Measurements from ENCODE around the gene WLS. TPM values are rescaled to one million over a fixed set of nuclear protein-coding genes. Genes with fewer than 3 reads are reported as not detected.
"Not testable (repeated sequence)": the region's sequence is repeated elsewhere in the genome, so short reads cannot be mapped to it uniquely, and the experiment has no call there.

Gene WLS
- polyA plus RNA-seq, 2 donors, result 29.4 to 52.5 TPM

DNA sequence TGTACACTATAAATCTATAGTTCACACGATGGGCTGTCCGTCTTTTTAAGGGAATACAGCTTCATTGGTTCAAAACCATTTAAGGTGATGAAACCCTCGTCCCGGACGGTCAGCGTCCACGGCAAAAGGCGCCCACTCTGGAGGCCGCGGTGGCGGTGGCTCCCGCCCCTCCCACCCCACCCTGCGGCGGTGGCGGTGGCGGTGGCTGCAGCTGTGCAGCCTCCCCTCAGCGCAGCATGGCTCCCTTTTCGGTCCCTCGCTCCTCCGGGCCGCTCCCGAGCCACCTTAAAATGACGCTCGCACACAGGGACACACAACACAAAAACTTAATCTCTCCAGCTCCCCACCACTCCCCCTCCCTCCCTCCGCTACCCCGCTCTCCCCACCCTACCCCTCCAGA is 69.1 kb downstream of the WLS start:
- 98% methylated on average over 26 of the region's 26 CpGs for WGBS, 2 donors
- H3K9me3 ChIP-seq (ENCODE audit: control insufficient read depth in 2 of 2, insufficient read depth in 1 of 2, low read depth in 1 of 2, low read length in 1 of 2), result no peaks in the 10 kb centered on the region

DNA sequence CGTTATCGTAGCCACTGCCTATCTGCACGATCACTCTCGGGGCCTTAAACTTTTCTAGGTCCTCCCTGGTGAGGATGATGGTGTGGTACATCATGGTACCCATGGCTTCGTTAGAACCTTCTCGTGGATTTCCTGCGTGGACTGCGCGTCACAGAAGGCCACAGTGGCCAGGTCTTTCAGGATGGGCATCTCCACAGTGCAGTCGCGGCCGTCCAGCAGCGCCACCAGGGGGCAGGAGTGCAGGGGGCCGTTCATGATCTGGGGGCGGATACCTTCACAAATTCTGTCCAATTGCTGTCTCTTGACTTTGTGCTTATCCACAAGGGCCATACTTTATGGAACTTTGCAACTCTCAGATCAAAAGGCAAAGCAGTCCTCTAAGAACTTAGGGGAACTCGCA is 69.6 kb downstream of the WLS start:
- Histone ChIP-seq H3K4me1 (ENCODE audit: control insufficient read depth in 2 of 2, insufficient read depth in 2 of 2, low read length in 1 of 2) (no peaks in the 10 kb centered on the region), H3K27me3 (ENCODE audit: control insufficient read depth in 1 of 2, insufficient read depth in 2 of 2, low read length in 2 of 2) (no peaks in the 10 kb centered on the region), H3K4me3 (ENCODE audit: low read depth in 1 of 2, low read length in 2 of 2) (no peak overlapping the region), H3K36me3 (ENCODE audit: control insufficient read depth in 2 of 2, insufficient read depth in 2 of 2, low read length in 1 of 2) (peaks cover 3 to 11% of the 10 kb centered on the region in 2 donors), H3K27ac (ENCODE audit: low read depth in 2 of 2, low read length in 1 of 2) (no peak overlapping the region), H3K9me3 (ENCODE audit: control insufficient read depth in 2 of 2, insufficient read depth in 1 of 2, low read depth in 1 of 2, low read length in 1 of 2) (no peaks in the 10 kb centered on the region)
- WGBS, 2 donors, result 95% methylated on average over 16 of the region's 16 CpGs

More for the DNA sequence above, 69.1 kb downstream of the WLS start:
- Histone ChIP-seq H3K4me1 (ENCODE audit: control insufficient read depth in 2 of 2, insufficient read depth in 2 of 2, low read length in 1 of 2) (no peaks in the 10 kb centered on the region), H3K27me3 (ENCODE audit: control insufficient read depth in 1 of 2, insufficient read depth in 2 of 2, low read length in 2 of 2) (no peaks in the 10 kb centered on the region), H3K4me3 (ENCODE audit: low read depth in 1 of 2, low read length in 2 of 2) (no peak overlapping the region), H3K36me3 (ENCODE audit: control insufficient read depth in 2 of 2, insufficient read depth in 2 of 2, low read length in 1 of 2) (peaks cover 1 to 11% of the 10 kb centered on the region in 2 donors), H3K27ac (ENCODE audit: low read depth in 2 of 2, low read length in 1 of 2) (no peak overlapping the region)

GRCh38 chr1:68161672-68162071 is 70.7 kb downstream of the WLS start:
- peaks cover 3 to 11% of the 10 kb centered on the region in 2 donors for H3K36me3 ChIP-seq (ENCODE audit: control insufficient read depth in 2 of 2, insufficient read depth in 2 of 2, low read length in 1 of 2)
- not testable (repeated sequence) for H3K9me3 ChIP-seq (ENCODE audit: control insufficient read depth in 2 of 2, insufficient read depth in 1 of 2, low read depth in 1 of 2, low read length in 1 of 2); H3K4me1 ChIP-seq (ENCODE audit: control insufficient read depth in 2 of 2, insufficient read depth in 2 of 2, low read length in 1 of 2); H3K4me3 ChIP-seq (ENCODE audit: low read depth in 1 of 2, low read length in 2 of 2); H3K27me3 ChIP-seq (ENCODE audit: control insufficient read depth in 1 of 2, insufficient read depth in 2 of 2, low read length in 2 of 2); H3K27ac ChIP-seq (ENCODE audit: low read depth in 2 of 2, low read length in 1 of 2)
- 89 to 91% methylated on average over 12 of the region's 12 CpGs for WGBS, 2 donors

DNA sequence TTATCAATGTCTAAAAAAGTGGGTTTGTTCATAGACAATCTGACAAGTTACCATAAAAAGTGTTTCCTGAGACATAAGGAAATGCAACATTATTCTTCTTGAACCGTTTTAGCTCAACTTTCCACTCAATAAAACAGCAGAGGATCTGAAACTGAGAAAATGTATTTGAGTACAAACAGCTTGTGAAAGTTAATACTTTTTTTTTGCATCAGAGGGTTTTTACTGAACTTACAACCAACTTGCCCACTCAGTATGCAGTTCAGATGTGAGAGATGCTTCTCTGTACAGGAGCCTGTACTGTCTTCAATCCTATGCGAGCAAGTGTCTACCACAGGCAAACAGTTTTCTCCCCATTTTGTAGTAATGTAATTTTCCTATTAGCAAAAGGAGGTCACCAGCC is 71.4 kb downstream of the WLS start:
- H3K4me3 ChIP-seq (ENCODE audit: low read depth in 1 of 2, low read length in 2 of 2); H3K9me3 ChIP-seq (ENCODE audit: control insufficient read depth in 2 of 2, insufficient read depth in 1 of 2, low read depth in 1 of 2, low read length in 1 of 2); H3K27me3 ChIP-seq (ENCODE audit: control insufficient read depth in 1 of 2, insufficient read depth in 2 of 2, low read length in 2 of 2); H3K4me1 ChIP-seq (ENCODE audit: control insufficient read depth in 2 of 2, insufficient read depth in 2 of 2, low read length in 1 of 2); H3K27ac ChIP-seq (ENCODE audit: low read depth in 2 of 2, low read length in 1 of 2): not testable (repeated sequence)
- H3K36me3 ChIP-seq (ENCODE audit: control insufficient read depth in 2 of 2, insufficient read depth in 2 of 2, low read length in 1 of 2), result peaks cover 3 to 11% of the 10 kb centered on the region in 2 donors
- WGBS, 2 donors, result 71% methylated on average over 2 of the region's 2 CpGs

DNA sequence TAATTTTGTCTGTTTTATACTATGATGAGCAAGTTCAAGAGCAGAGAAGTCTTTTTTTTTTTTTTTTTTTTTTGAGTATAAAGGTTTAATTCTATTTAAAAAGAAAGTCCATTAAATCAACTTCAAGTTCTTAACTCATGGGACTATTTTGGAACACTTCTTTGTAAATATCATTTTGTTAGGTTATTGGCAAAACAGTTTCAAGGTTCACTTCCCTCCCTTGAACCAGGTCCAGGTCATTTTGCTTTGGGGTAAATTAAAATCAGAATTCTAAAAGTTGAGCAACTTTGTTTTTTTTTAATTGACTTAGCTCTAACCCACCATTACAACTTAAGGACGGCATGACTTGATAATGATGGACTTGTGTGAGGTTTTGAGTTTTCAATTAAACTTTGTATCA is 72.3 kb downstream of the WLS start:
- peaks cover 3 to 13% of the 10 kb centered on the region in 2 donors for H3K36me3 ChIP-seq (ENCODE audit: control insufficient read depth in 2 of 2, insufficient read depth in 2 of 2, low read length in 1 of 2)
- WGBS, 2 donors, result 61 to 86% methylated on average over 1 of the region's 1 CpG
- H3K4me3 ChIP-seq (ENCODE audit: low read depth in 1 of 2, low read length in 2 of 2), result no peak overlapping the region
- H3K27me3 ChIP-seq (ENCODE audit: control insufficient read depth in 1 of 2, insufficient read depth in 2 of 2, low read length in 2 of 2), result no peaks in the 10 kb centered on the region
- H3K27ac ChIP-seq (ENCODE audit: low read depth in 2 of 2, low read length in 1 of 2), result no peak overlapping the region
- H3K9me3 ChIP-seq (ENCODE audit: control insufficient read depth in 2 of 2, insufficient read depth in 1 of 2, low read depth in 1 of 2, low read length in 1 of 2), result no peaks in the 10 kb centered on the region
- no peaks in the 10 kb centered on the region for H3K4me1 ChIP-seq (ENCODE audit: control insufficient read depth in 2 of 2, insufficient read depth in 2 of 2, low read length in 1 of 2)

GRCh38 chr1:68158837-68159236 is 73.5 kb downstream of the WLS start:
- Histone ChIP-seq H3K27me3 (ENCODE audit: control insufficient read depth in 1 of 2, insufficient read depth in 2 of 2, low read length in 2 of 2) (no peaks in the 10 kb centered on the region), H3K27ac (ENCODE audit: low read depth in 2 of 2, low read length in 1 of 2) (no peak overlapping the region), H3K9me3 (ENCODE audit: control insufficient read depth in 2 of 2, insufficient read depth in 1 of 2, low read depth in 1 of 2, low read length in 1 of 2) (no peaks in the 10 kb centered on the region), H3K4me3 (ENCODE audit: low read depth in 1 of 2, low read length in 2 of 2) (no peak overlapping the region), H3K4me1 (ENCODE audit: control insufficient read depth in 2 of 2, insufficient read depth in 2 of 2, low read length in 1 of 2) (no peaks in the 10 kb centered on the region), H3K36me3 (ENCODE audit: control insufficient read depth in 2 of 2, insufficient read depth in 2 of 2, low read length in 1 of 2) (peaks cover 3 to 16% of the 10 kb centered on the region in 2 donors)
- 73 to 77% methylated on average over 8 of the region's 8 CpGs for WGBS, 2 donors

DNA sequence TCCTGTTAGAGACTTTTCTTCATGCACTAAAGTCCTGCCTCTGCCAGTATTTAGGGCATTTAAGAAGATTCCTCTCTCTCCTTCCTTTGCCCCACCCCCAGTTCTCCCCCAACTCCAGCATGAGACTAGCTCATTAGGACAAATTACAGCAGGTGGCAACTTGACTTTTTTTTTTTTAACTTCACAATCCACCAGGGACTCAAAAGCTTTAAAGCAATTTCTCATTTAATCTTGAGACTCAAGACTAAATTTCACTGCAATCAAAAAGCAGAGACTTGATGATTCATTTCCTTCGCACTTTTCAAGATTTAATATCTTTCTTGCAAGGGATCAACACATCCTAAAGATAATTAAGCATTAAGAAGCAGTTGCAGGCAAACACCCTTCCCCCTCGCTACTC is 74.9 kb downstream of the WLS start:
- Histone ChIP-seq H3K4me3 (ENCODE audit: low read depth in 1 of 2, low read length in 2 of 2) (no peak overlapping the region), H3K4me1 (ENCODE audit: control insufficient read depth in 2 of 2, insufficient read depth in 2 of 2, low read length in 1 of 2) (no peaks in the 10 kb centered on the region), H3K27ac (ENCODE audit: low read depth in 2 of 2, low read length in 1 of 2) (no peak overlapping the region), H3K9me3 (ENCODE audit: control insufficient read depth in 2 of 2, insufficient read depth in 1 of 2, low read depth in 1 of 2, low read length in 1 of 2) (no peaks in the 10 kb centered on the region), H3K27me3 (ENCODE audit: control insufficient read depth in 1 of 2, insufficient read depth in 2 of 2, low read length in 2 of 2) (no peaks in the 10 kb centered on the region), H3K36me3 (ENCODE audit: control insufficient read depth in 2 of 2, insufficient read depth in 2 of 2, low read length in 1 of 2) (peaks cover 3 to 14% of the 10 kb centered on the region in 2 donors)
- 94 to 96% methylated on average over 2 of the region's 2 CpGs for WGBS, 2 donors

- Histone ChIP-seq H3K36me3 (ENCODE audit: control insufficient read depth in 2 of 2, insufficient read depth in 2 of 2, low read length in 1 of 2) (peaks cover 2 to 27% of the 10 kb centered on the region in 2 donors), H3K4me1 (ENCODE audit: control insufficient read depth in 2 of 2, insufficient read depth in 2 of 2, low read length in 1 of 2) (peaks cover 0 to 4% of the 10 kb centered on the region in 2 donors), H3K4me3 (ENCODE audit: low read depth in 1 of 2, low read length in 2 of 2) (no peak overlapping the region), H3K27ac (ENCODE audit: low read depth in 2 of 2, low read length in 1 of 2) (no peak overlapping the region), H3K9me3 (ENCODE audit: control insufficient read depth in 2 of 2, insufficient read depth in 1 of 2, low read depth in 1 of 2, low read length in 1 of 2) (no peaks in the 10 kb centered on the region), H3K27me3 (ENCODE audit: control insufficient read depth in 1 of 2, insufficient read depth in 2 of 2, low read length in 2 of 2) (no peaks in the 10 kb centered on the region)
- WGBS, 2 donors, result 85 to 87% methylated on average over 3 of the region's 3 CpGs
These were observed 80.6 kb downstream of the WLS start for GRCh38 chr1:68151690-68152089.

DNA sequence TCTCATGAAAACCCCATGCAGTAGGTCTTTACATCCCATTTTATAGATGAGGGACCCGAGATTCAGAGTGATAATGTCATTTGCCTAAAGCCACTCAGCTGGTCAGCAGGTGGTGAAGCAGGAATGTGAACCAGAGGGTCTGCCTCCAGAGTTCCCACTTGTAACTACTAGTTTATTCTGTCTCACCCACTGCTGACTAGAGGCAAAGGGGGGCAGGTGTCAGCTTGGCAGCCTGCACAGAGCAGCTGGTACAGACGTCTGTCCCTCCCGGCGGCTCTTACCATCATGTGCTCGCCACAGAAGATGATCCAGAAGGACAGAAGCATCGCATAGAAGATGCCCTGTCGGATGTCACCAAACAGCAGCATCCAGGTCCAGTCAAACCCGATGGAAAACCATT is 82.4 kb downstream of the WLS start:
- no peaks in the 10 kb centered on the region for H3K27me3 ChIP-seq (ENCODE audit: control insufficient read depth in 1 of 2, insufficient read depth in 2 of 2, low read length in 2 of 2)
- peaks cover 3 to 6% of the 10 kb centered on the region in 2 donors for H3K4me1 ChIP-seq (ENCODE audit: control insufficient read depth in 2 of 2, insufficient read depth in 2 of 2, low read length in 1 of 2)
- 84 to 86% methylated on average over 8 of the region's 8 CpGs for WGBS, 2 donors
- no peak overlapping the region for H3K27ac ChIP-seq (ENCODE audit: low read depth in 2 of 2, low read length in 1 of 2)
- no peaks in the 10 kb centered on the region for H3K9me3 ChIP-seq (ENCODE audit: control insufficient read depth in 2 of 2, insufficient read depth in 1 of 2, low read depth in 1 of 2, low read length in 1 of 2)
- no peak overlapping the region for H3K4me3 ChIP-seq (ENCODE audit: low read depth in 1 of 2, low read length in 2 of 2)
- H3K36me3 ChIP-seq (ENCODE audit: control insufficient read depth in 2 of 2, insufficient read depth in 2 of 2, low read length in 1 of 2), result peaks cover 2 to 23% of the 10 kb centered on the region in 2 donors

DNA sequence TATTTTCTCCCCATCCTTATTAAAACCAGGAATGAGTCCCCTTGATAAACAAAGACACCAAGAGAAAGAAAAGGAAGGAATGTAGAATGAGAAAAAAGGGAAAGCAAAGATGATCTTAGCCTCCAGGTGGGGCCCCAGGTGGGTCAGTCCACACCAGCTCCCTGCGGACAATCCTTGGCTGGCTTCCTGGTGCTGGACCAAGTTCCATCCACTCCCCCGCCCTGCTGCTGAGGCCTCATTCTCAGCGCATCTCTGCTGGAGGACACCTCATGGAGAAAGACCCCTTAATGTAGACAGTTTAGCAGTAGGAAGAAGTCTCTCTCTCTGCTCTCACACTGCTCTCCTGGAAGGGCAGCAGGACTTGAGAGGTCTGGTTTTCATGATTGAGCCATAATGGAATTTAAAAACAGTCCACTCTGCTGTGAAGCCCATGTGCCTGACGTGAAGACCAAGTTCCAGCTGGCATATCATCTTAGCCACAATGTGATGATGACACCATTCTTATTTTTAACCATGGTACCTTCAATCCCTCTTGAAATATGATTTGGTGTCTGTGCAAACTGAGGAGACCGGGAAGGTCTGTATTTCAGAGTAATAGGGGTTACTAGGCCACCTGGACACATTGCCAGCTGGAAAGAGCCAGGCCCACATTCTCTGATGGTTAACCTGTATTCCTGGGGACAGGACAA is 83.1 kb downstream of the WLS start:
- peaks cover 3 to 6% of the 10 kb centered on the region in 2 donors for H3K4me1 ChIP-seq (ENCODE audit: control insufficient read depth in 2 of 2, insufficient read depth in 2 of 2, low read length in 1 of 2)
- H3K9me3 ChIP-seq (ENCODE audit: control insufficient read depth in 2 of 2, insufficient read depth in 1 of 2, low read depth in 1 of 2, low read length in 1 of 2), result no peaks in the 10 kb centered on the region
- H3K4me3 ChIP-seq (ENCODE audit: low read depth in 1 of 2, low read length in 2 of 2), result no peak overlapping the region
- H3K27ac ChIP-seq (ENCODE audit: low read depth in 2 of 2, low read length in 1 of 2), result peak overlapping the region in 1 of 2 donors; percentile 9
- 88% methylated on average over 5 of the region's 5 CpGs for WGBS, 2 donors
- peaks cover 2 to 22% of the 10 kb centered on the region in 2 donors for H3K36me3 ChIP-seq (ENCODE audit: control insufficient read depth in 2 of 2, insufficient read depth in 2 of 2, low read length in 1 of 2)
- H3K27me3 ChIP-seq (ENCODE audit: control insufficient read depth in 1 of 2, insufficient read depth in 2 of 2, low read length in 2 of 2), result no peaks in the 10 kb centered on the region
